A172 (cell line): ENCODE data around the gene TOP1. TPM values are rescaled to one million over a fixed set of nuclear protein-coding genes. Genes with fewer than 3 reads are reported as not detected.
A peak's percentile ranks its signal among the peaks of the same experiment; 100 is the strongest.

Experiments used
- DNase-seq: peaks from one replicate; pipeline ENCODE4 v3.0.0-alpha.2; 2015; ENCODE audit warnings: low spot score
- total RNA-seq: library from RNA; depleted of rRNA; stranded (reverse); fragments of >200 nt; shearing (Covaris generic); gene quantifications from 2 replicates; pipeline ENCODE4 v1.2.3, GENCODE V29; 2014

Gene TOP1
- total RNA-seq, 1 experiment from 2014 or later: 17.9 TPM

GRCh38 chr20:41058674-41059635 lies 30.3 kb downstream of the TOP1 start:
- no peak for DNase-seq

- no peak for DNase-seq
Measured at GRCh38 chr20:41061155-41061554, 32.5 kb downstream of the TOP1 start.

- no peak for DNase-seq
Measured at GRCh38 chr20:41063442-41063841, 34.8 kb downstream of the TOP1 start.

GRCh38 chr20:41064377-41064776 lies 35.8 kb downstream of the TOP1 start:
- DNase-seq: no peak

GRCh38 chr20:41065716-41066115 lies 37.1 kb downstream of the TOP1 start:
- no peak for DNase-seq

- no peak for DNase-seq
Measured at GRCh38 chr20:41068806-41069205, 40.2 kb downstream of the TOP1 start.

- DNase-seq: peak; percentile 73
Measured at GRCh38 chr20:41072190-41072863, 43.7 kb downstream of the TOP1 start.

- DNase-seq: no peak
Measured at GRCh38 chr20:41072915-41073314, 44.3 kb downstream of the TOP1 start.

GRCh38 chr20:41074441-41074840 lies 45.8 kb downstream of the TOP1 start:
- no peak for DNase-seq

- no peak for DNase-seq
Measured at GRCh38 chr20:41076776-41077175, 48.2 kb downstream of the TOP1 start.

- DNase-seq: peak; percentile 75
Measured at GRCh38 chr20:41078329-41078728, 49.7 kb downstream of the TOP1 start.

GRCh38 chr20:41079066-41079465 lies 50.4 kb downstream of the TOP1 start:
- no peak for DNase-seq

- no peak for DNase-seq
Measured at GRCh38 chr20:41080866-41081265, 52.2 kb downstream of the TOP1 start.

GRCh38 chr20:41081276-41081814 lies 52.7 kb downstream of the TOP1 start:
- no peak for DNase-seq

- no peak for DNase-seq
Measured at GRCh38 chr20:41082306-41082705, 53.7 kb downstream of the TOP1 start.

GRCh38 chr20:41085606-41086005 lies 57.0 kb downstream of the TOP1 start:
- DNase-seq: no peak

GRCh38 chr20:41086402-41087324 lies 58.0 kb downstream of the TOP1 start:
- no peak for DNase-seq

GRCh38 chr20:41087325-41087685 lies 58.7 kb downstream of the TOP1 start:
- no peak for DNase-seq

GRCh38 chr20:41087777-41088176 lies 59.2 kb downstream of the TOP1 start:
- DNase-seq: no peak

GRCh38 chr20:41089555-41089954 lies 60.9 kb downstream of the TOP1 start:
- no peak for DNase-seq

GRCh38 chr20:41091927-41092326 lies 63.3 kb downstream of the TOP1 start:
- no peak for DNase-seq
